ENCODE results near the gene URGCP. TPM values are rescaled to one million over a fixed set of nuclear protein-coding genes. Genes with fewer than 3 reads are reported as not detected.

URGCP gene
- 18.0 TPM for total RNA-seq

GRCh38 chr7:43906331-43907010 lies at the start of gene URGCP:
Gene URGCP, minus strand, starts transcription at chr7:43906596. Its CDS starts 21 bp downstream, at chr7:43906575.
- ATAC-seq (peak; percentile 83), DNase-seq (ENCODE audit: low spot score) (peak; percentile 70)

- ATAC-seq (no peak), DNase-seq (ENCODE audit: low spot score) (no peak)
Measured at GRCh38 chr7:43956027-43956426, 49.6 kb upstream of the URGCP start.

- ATAC-seq (peak; percentile 96), DNase-seq (ENCODE audit: low spot score) (no peak)
Measured at GRCh38 chr7:43954524-43955228, 48.3 kb upstream of the URGCP start.

- no peak for ATAC-seq
Measured at GRCh38 chr7:43953071-43953470, 46.7 kb upstream of the URGCP start.

GRCh38 chr7:43952028-43952427 lies 45.6 kb upstream of the URGCP start:
- DNase-seq (ENCODE audit: low spot score) (no peak), ATAC-seq (no peak)

More at GRCh38 chr7:43953071-43953470, 46.7 kb upstream of the URGCP start:
- no peak for DNase-seq (ENCODE audit: low spot score)

GRCh38 chr7:43944286-43944685 lies 37.9 kb upstream of the URGCP start:
- no peak for ATAC-seq
- no peak for DNase-seq (ENCODE audit: low spot score)

- no peak for DNase-seq (ENCODE audit: low spot score)
Measured at GRCh38 chr7:43943417-43944187, 37.2 kb upstream of the URGCP start.

DNA sequence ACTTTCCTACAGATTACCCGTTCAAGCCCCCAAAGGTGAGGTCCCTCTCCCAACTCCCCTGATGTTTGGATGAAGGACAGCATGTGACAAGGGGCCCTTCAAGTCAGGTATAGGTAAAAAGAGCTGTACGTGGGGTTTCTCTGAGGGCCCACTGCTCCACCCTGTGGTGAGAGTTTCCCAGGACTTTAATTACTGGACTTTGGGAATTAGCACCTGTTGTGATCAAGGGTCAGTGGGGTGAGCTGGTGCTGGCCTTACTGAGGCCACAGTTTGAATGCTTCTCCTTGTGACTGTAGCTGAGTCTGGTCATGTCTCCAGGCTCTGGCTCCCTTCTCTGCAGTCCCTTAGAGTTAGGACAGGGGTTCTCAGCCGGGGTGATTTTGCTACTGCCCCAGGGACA lies 36.6 kb upstream of the URGCP start:
- peak; percentile 48 for DNase-seq (ENCODE audit: low spot score)
- peak; percentile 77 for ATAC-seq

More at GRCh38 chr7:43943417-43944187, 37.2 kb upstream of the URGCP start:
- no peak for ATAC-seq

DNA sequence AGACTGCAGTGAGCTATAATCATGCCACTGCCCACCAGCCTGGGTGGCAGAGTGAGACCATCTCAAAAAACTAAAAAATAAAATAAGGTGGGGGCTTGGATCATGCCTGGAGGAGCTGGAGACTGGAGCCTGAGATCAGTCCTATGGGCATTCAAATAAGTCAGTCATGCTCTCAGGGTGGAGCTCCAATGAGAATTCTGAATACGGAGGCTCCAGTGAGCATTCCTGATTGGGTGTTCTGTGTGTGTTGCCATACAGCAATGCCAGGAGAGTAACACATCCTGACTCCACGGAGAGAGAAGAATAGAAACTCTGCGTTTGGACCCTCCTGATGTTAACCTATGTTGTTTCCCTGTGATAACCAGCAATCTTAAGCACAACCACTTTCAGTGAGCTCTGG lies 35.9 kb upstream of the URGCP start:
- no peak for ATAC-seq
- no peak for DNase-seq (ENCODE audit: low spot score)

GRCh38 chr7:43938892-43939482 lies 32.6 kb upstream of the URGCP start:
- ATAC-seq = peak; percentile 91

GRCh38 chr7:43937444-43937843 lies 31.0 kb upstream of the URGCP start:
- DNase-seq (ENCODE audit: low spot score) = no peak
- ATAC-seq = no peak

More at GRCh38 chr7:43938892-43939482, 32.6 kb upstream of the URGCP start:
- DNase-seq (ENCODE audit: low spot score) = peak; percentile 80

DNA sequence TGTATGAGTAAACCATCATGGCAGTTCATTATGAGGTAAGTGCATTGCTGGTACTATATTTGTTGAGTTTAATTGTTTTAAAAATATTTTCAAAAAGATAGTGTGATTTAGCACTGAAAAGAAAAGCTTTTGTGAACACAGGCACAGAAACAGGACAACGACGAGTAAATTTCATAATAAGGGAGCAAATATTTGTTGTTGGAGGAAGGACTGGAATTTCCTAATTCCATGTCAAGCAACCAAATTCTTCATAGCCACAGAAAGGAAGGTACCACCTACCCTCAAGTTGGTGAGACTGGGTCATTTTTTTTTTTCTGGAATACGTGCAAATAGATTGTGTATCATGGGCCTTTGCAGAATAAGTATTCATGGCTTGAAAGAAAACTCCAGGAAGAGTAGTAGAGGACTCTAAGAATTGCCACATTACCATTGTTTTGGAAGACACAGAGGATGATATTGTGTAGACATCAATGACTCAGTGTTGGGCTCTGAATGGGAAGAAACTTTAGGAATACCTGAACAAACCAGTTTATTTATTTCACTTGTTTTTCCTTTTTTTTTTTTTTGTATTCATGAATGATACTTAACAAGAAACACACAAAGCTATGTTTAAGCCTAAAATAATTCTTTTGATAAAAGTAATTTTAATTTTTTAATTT lies 27.6 kb upstream of the URGCP start:
- ATAC-seq (peak; percentile 60), DNase-seq (ENCODE audit: low spot score) (no peak)

DNA sequence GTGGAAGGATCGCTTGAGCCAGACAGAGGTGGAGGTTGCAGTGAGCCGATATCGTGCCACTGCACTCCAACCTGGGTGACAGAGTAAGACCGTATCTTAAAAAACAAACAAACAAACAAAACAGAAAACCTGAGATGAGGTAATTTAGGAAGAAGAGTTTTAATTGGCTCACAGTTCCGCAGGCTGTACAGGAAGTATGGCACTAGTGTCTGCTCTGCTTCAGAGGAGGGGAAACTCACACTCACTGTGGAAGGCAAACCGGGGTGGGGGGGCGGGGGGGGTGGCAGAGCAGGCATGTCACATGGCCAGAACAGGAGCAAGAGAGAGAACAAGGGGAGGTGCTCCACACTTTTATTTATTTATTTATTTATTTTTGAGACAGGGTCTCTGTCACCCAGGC lies 24.9 kb upstream of the URGCP start:
- ATAC-seq = no peak

DNA sequence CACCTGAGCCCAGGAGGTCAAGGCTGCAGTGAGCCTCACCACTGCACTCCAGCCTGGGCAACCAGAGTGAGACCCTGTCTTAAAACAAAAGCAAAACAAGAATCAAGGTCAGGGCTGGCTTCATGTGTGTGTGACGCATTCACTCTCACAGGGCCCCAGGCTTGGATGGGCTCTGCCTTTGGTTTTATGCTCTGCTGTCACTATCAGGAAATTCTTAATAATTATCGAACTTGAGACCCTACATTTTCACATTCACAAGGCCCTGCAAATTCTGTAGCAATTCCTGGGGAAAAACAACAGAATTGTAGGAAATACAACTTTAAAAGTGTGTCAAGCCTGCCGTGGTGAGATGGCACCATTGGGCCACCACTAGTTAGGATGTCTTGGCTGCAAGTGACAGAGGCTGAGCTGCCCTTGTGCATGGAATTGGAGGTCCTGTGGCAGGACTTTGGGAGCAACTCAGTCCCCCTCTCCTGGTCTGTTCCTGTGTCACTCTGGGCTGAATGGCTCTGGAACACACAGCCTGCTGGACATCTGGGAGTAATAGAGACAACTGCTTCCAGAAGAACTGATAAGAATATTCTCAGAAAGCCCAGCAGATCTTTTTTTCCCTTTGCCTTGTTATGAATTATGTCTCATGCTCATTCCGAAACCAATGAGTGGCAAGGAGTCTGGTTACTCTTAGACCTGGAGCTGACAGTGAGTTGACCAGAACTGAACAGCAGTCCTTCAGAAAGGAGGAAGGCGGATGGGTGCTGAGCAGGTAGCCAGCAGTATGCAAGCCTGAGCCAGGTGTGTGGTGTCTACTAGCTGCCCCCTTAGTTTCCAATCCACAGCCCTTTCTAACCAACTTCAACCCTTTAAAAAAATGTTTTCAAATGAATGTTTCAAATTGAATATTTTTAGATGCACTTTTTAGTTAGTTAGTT lies 23.4 kb upstream of the URGCP start:
- DNase-seq (ENCODE audit: low spot score) (no peak), ATAC-seq (no peak)

More for the DNA sequence above, 24.9 kb upstream of the URGCP start:
- no peak for DNase-seq (ENCODE audit: low spot score)

GRCh38 chr7:43927810-43928209 lies 21.4 kb upstream of the URGCP start:
- ATAC-seq (no peak), DNase-seq (ENCODE audit: low spot score) (no peak)

- ATAC-seq (no peak), DNase-seq (ENCODE audit: low spot score) (no peak)
Measured at GRCh38 chr7:43926798-43927123, 20.4 kb upstream of the URGCP start.

DNA sequence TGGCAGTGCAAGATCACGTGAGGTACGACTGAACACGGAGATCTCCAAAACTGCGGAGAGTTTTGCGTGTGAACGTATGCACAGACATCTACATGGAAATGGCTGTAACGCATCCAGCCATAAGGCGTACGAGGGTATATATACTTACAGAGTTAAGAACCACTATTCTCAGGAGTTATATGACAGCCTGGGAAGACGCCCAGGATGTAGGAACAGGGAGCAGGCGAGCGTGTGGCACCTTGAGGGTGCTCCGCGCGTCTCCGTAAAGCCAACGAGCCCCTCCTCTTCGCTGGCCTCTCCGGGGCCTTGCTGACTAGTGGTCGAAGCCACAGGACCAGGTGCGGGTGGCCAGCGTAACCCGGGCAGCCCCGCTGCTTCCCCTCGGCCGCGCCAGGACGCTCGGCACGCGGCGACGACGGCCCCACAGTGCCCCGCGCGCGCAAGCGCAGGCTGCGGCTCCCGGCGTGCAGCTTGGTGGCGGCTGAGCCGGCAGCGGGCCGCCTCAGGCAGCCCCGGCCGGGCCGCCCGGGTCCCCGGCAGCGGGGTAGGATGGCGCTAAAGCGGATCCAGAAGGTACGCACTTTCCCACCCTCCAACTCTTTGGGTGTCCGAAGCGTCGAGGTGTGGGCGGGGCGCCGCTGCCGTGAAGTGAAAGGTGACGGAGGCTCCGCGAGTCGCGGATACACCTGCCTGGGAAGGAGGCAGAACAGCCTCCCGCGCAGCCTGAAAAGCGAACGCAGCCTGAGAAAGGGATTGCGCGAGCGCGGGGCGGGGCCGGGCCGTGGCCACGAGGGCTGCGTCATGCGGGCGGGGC lies 19.8 kb upstream of the URGCP start, which contains the start of gene UBE2D4:
TSS of gene UBE2D4 (plus strand) at position 453 of the 814 bp plus-strand sequence. CDS start at position 550, 97 bp downstream.
- DNase-seq (ENCODE audit: low spot score) (peak; percentile 93), ATAC-seq (peak; percentile 94)

- no peak for DNase-seq (ENCODE audit: low spot score)
- no peak for ATAC-seq
Measured at GRCh38 chr7:43922726-43923125, 16.3 kb upstream of the URGCP start.

DNA sequence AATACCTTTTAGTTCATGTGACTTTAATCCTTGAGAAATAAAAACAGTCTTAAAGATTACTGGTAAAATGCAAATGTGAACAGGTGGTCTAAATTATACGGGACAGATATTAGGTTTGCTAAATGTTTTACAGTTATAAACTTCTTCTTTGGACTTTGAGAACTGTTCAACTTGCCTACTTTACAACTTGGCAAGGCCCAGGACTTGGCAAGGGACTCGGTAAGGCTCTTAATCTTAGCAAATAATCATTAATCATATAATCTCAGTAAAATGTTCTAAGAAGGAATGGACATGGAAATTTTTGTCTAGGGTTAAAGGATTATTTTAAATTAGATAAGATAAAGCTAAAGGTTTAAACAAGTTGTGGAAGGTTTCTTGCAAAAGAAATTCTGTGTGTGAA lies 15.0 kb upstream of the URGCP start:
- DNase-seq (ENCODE audit: low spot score) = no peak
- ATAC-seq = peak; percentile 25
